Parathyroid adenoma (tissue), 2 donors: ENCODE data around the gene BCL11A.

Experiments used
- H2AFZ ChIP-seq: fragments of 300-600 bp; sonication (generic); one replicate; pipeline ENCODE4 v1.7.0; 2017; ENCODE audit warnings: antibody characterized with exemption, mild to moderate bottlenecking
- H3K27ac ChIP-seq: fragments of 300-600 bp; sonication (generic); one replicate; pipeline ENCODE4 v1.7.0; 2017
- H3K27me3 ChIP-seq: fragments of 300-600 bp; sonication (generic); one replicate; pipeline ENCODE4 v1.7.0; 2017; ENCODE audit warnings: low read length; ENCODE audit not compliant: control insufficient read depth, insufficient read depth
- H3K36me3 ChIP-seq: fragments of 300-600 bp; sonication (generic); one replicate; pipeline ENCODE4 v1.7.0; 2017; ENCODE audit warnings: low read length; ENCODE audit not compliant: control insufficient read depth, insufficient read depth
- H3K4me1 ChIP-seq: fragments of 300-600 bp; sonication (generic); one replicate; pipeline ENCODE4 v1.7.0; 2017; ENCODE audit warnings: control low read depth
- H3K4me2 ChIP-seq: fragments of 300-600 bp; sonication (generic); one replicate; pipeline ENCODE4 v1.7.0; 2017; ENCODE audit warnings: low read length
- H3K4me3 ChIP-seq: fragments of 300-600 bp; sonication (generic); one replicate; pipeline ENCODE4 v1.7.0; 2017; ENCODE audit warnings: low read depth, low read length
- H3K79me2 ChIP-seq: fragments of 300-600 bp; sonication (generic); one replicate; pipeline ENCODE4 v1.7.0; 2017; ENCODE audit warnings: control low read depth
- H3K9ac ChIP-seq: fragments of 300-600 bp; sonication (generic); one replicate; pipeline ENCODE4 v1.7.0; 2017; ENCODE audit warnings: mild to moderate bottlenecking
- H3K9me3 ChIP-seq: fragments of 300-600 bp; sonication (generic); one replicate; pipeline ENCODE4 v1.7.0; 2017; ENCODE audit warnings: low read length; ENCODE audit not compliant: control insufficient read depth
- TF ChIP-seq, protein P1 (sequence below): fragments of 300-600 bp; sonication (generic); IDR thresholded peaks from one replicate; pipeline ENCODE4 v1.7.0; 2017; ENCODE audit warnings: antibody characterized with exemption, mild to moderate bottlenecking
- donor health status: primary hyperparathyroidism.

BCL11A gene

GRCh38 chr2:60519231-60519863 is 34.1 kb downstream of the BCL11A start:
- Histone ChIP-seq H3K36me3 (no peaks in the 10 kb centered on the region), H3K4me2 (no peak overlapping the region), H3K9ac (no peak overlapping the region), H3K79me2 (no peaks in the 10 kb centered on the region), H3K4me1 (no peaks in the 10 kb centered on the region), H3K27me3 (no peaks in the 10 kb centered on the region), H2AFZ (no peak overlapping the region), H3K4me3 (no peak overlapping the region), H3K9me3 (no peaks in the 10 kb centered on the region), H3K27ac (no peak overlapping the region)
- TF ChIP-seq, protein P1, sequence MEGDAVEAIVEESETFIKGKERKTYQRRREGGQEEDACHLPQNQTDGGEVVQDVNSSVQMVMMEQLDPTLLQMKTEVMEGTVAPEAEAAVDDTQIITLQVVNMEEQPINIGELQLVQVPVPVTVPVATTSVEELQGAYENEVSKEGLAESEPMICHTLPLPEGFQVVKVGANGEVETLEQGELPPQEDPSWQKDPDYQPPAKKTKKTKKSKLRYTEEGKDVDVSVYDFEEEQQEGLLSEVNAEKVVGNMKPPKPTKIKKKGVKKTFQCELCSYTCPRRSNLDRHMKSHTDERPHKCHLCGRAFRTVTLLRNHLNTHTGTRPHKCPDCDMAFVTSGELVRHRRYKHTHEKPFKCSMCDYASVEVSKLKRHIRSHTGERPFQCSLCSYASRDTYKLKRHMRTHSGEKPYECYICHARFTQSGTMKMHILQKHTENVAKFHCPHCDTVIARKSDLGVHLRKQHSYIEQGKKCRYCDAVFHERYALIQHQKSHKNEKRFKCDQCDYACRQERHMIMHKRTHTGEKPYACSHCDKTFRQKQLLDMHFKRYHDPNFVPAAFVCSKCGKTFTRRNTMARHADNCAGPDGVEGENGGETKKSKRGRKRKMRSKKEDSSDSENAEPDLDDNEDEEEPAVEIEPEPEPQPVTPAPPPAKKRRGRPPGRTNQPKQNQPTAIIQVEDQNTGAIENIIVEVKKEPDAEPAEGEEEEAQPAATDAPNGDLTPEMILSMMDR, result no peak

DNA sequence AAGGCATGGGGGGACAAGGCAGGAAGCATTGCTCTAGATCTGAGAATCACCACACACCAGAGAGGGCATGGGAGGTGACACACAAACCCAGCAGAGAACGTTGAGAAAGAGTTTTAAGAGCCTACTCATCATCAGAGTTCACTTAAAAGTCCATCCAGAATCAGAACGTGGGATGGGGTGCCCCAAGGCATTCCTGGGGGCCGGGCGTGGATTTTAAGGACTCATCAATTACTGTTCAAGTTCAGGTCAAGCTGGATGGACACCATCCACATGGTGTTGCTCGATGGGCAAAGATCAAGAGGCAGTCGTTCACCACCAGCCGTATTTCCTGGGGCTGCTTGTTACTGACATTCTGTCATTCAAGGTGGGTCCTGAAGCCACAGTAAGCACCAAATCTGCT is 34.9 kb downstream of the BCL11A start:
- no peaks in the 10 kb centered on the region for H3K4me1 ChIP-seq
- TF ChIP-seq, protein P1, result no peak

DNA sequence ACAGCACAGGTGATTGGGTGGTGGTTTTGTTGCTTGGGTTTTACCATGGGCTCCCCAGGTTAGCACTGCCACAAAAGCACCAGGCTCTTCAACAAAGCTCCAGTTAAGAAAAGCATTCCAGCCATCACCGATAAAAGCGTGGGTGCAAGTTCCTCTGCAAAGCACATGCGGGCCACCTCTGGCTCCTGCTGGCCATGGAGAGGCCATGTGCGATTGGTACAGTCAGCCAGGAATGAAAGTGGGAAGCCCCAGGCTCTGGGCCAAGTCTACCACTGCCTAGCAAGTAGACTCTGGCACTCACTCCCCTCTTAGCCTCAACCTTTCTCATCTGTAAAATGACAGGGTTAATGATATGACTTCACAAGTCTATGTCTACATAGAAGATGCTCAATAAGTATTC is 36.0 kb downstream of the BCL11A start:
- Histone ChIP-seq H3K4me1 (no peaks in the 10 kb centered on the region), H3K9me3 (no peaks in the 10 kb centered on the region), H2AFZ (no peak overlapping the region), H3K4me2 (no peak overlapping the region), H3K9ac (no peak overlapping the region), H3K79me2 (no peaks in the 10 kb centered on the region), H3K27ac (no peak overlapping the region), H3K27me3 (no peaks in the 10 kb centered on the region), H3K4me3 (no peak overlapping the region), H3K36me3 (no peaks in the 10 kb centered on the region)
- TF ChIP-seq, protein P1, result no peak

More for the DNA sequence above, 34.9 kb downstream of the BCL11A start:
- no peak overlapping the region for H3K4me2 ChIP-seq
- no peak overlapping the region for H3K27ac ChIP-seq
- H3K79me2 ChIP-seq, result no peaks in the 10 kb centered on the region
- H3K27me3 ChIP-seq, result no peaks in the 10 kb centered on the region
- H3K4me3 ChIP-seq, result no peak overlapping the region
- no peaks in the 10 kb centered on the region for H3K36me3 ChIP-seq
- H3K9me3 ChIP-seq, result no peaks in the 10 kb centered on the region
- no peak overlapping the region for H2AFZ ChIP-seq
- no peak overlapping the region for H3K9ac ChIP-seq

DNA sequence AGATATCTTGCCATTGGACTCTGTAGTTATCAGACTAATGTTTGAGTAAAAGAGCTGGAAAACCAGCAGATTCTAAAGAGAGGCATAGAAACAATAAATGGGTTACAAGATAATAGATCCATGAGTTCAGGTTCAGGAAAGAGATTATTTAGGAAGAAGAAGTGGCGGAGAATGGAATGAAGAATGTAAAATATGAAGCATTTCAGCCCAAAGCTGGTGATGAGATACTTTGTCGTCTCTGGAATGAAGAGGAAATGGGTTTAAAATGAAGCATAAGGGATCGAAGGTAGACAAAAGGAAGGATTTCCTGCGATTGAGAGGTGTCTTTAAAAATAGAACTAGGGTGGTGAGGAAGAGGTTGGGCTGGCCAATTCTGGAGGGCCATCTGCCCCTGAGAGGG is 36.6 kb downstream of the BCL11A start:
- Histone ChIP-seq H3K27me3 (no peaks in the 10 kb centered on the region), H3K9me3 (no peaks in the 10 kb centered on the region), H3K4me3 (no peak overlapping the region), H3K79me2 (no peaks in the 10 kb centered on the region), H3K4me1 (no peaks in the 10 kb centered on the region), H3K27ac (no peak overlapping the region), H3K9ac (no peak overlapping the region), H3K36me3 (no peaks in the 10 kb centered on the region), H3K4me2 (no peak overlapping the region), H2AFZ (no peak overlapping the region)
- TF ChIP-seq, protein P1, result no peak

- no peaks in the 10 kb centered on the region for H3K36me3 ChIP-seq
- no peaks in the 10 kb centered on the region for H3K27me3 ChIP-seq
- TF ChIP-seq, protein P1, result no peak
- H2AFZ ChIP-seq, result no peak overlapping the region
- H3K9me3 ChIP-seq, result no peaks in the 10 kb centered on the region
- no peak overlapping the region for H3K4me3 ChIP-seq
- no peak overlapping the region for H3K4me2 ChIP-seq
- no peak overlapping the region for H3K9ac ChIP-seq
- H3K79me2 ChIP-seq, result no peaks in the 10 kb centered on the region
- no peak overlapping the region for H3K27ac ChIP-seq
- H3K4me1 ChIP-seq, result no peaks in the 10 kb centered on the region
Measured at GRCh38 chr2:60516383-60516811, 37.1 kb downstream of the BCL11A start.
